CD4-positive, CD25-positive, alpha-beta regulatory T cell (primary cell): ENCODE results near the gene SIGLEC7. TPM values are rescaled to one million over a fixed set of nuclear protein-coding genes. Genes with fewer than 3 reads are reported as not detected.

Experiments used
- ATAC-seq, 2 donors: fragments of 150-1000 bp; cut with Tn5 transposase; one replicate each; pipeline ENCODE4 v1.10.0; 2021; ENCODE audit warnings: low read depth in 2 of 2, moderate number of reproducible peaks in 2 of 2, moderate library complexity in 1 of 2
- DNase-seq, 3 donors: peaks; one replicate each; pipeline versions ENCODE4 v3.0.0 to v3.0.0-alpha.2; 2012 to 2022; ENCODE audit warnings: mixed read lengths in 1 of 3
- H3K27ac ChIP-seq: one replicate; pipeline ENCODE4 v1.7.0; 2013; ENCODE audit warnings: mild to moderate bottlenecking, low read length; ENCODE audit not compliant: insufficient read depth, poor library complexity, severe bottlenecking
- H3K27me3 ChIP-seq: one replicate; pipeline ENCODE4 v1.7.0; 2013; ENCODE audit warnings: low read length; ENCODE audit not compliant: control insufficient read depth, insufficient read depth
- H3K36me3 ChIP-seq: one replicate; pipeline ENCODE4 v1.7.0; 2013; ENCODE audit warnings: mild to moderate bottlenecking, low read length, moderate library complexity; ENCODE audit not compliant: control insufficient read depth, insufficient read depth
- H3K4me1 ChIP-seq: 2 replicates; pipeline ENCODE4 v1.7.0; 2013; ENCODE audit warnings: mild to moderate bottlenecking, low read length; ENCODE audit not compliant: insufficient read depth, control insufficient read depth, poor library complexity, severe bottlenecking
- H3K4me3 ChIP-seq: one replicate; pipeline ENCODE4 v1.7.0; 2013; ENCODE audit warnings: low read depth, mild to moderate bottlenecking, low read length, moderate library complexity
- H3K9me3 ChIP-seq, 2 experiments: 1 replicate in 1 of 2; 2 replicates in 1 of 2; pipeline ENCODE4 v1.7.0; 2013; ENCODE audit warnings: low read length in 2 of 2, mild to moderate bottlenecking in 1 of 2, moderate library complexity in 1 of 2; ENCODE audit not compliant: control insufficient read depth in 2 of 2
- H3K27ac Mint-ChIP-seq, 3 donors: one replicate each; pipeline ENCODE4 v1.8.0; 2020 to 2022; ENCODE audit warnings: mild to moderate bottlenecking in 3 of 3, mixed read lengths in 3 of 3, moderate library complexity in 2 of 3
- H3K27me3 Mint-ChIP-seq: one replicate; pipeline ENCODE4 v1.8.0; 2022; ENCODE audit warnings: mild to moderate bottlenecking, mixed read lengths
- H3K36me3 Mint-ChIP-seq: one replicate; pipeline ENCODE4 v1.8.0; 2020; ENCODE audit warnings: mixed read lengths
- H3K4me1 Mint-ChIP-seq, 4 donors: one replicate each; pipeline ENCODE4 v1.8.0; 2020 to 2022; ENCODE audit warnings: mixed read lengths in 4 of 4, mild to moderate bottlenecking in 1 of 4
- H3K4me3 Mint-ChIP-seq, 4 donors: one replicate each; pipeline ENCODE4 v1.8.0; 2020 to 2022; ENCODE audit warnings: mild to moderate bottlenecking in 4 of 4, mixed read lengths in 4 of 4, moderate library complexity in 3 of 4
- H3K9me3 Mint-ChIP-seq, 7 donors: one replicate each; pipeline ENCODE4 v1.8.0; 2020 to 2022; ENCODE audit warnings: mixed read lengths in 7 of 7, mild to moderate bottlenecking in 3 of 7, moderate library complexity in 2 of 7
- polyA plus RNA-seq, 4 donors: library from polyadenylated mRNA; unstranded; fragments of 300-500 nt; fragmentation: Illumina TruSeq; gene quantifications; one replicate each; pipeline ENCODE4 v1.2.3, GENCODE V29; 2021
- total RNA-seq: library from RNA; stranded (reverse); gene quantifications from one replicate; pipeline ENCODE4 v1.2.3, GENCODE V29; 2022

The SIGLEC7 gene
- total and polyA plus RNA-seq, 5 donors from 2014 or later, result not detected

GRCh38 chr19:51098365-51099046 is 43.6 kb upstream of the SIGLEC7 start:
- peaks cover 4 to 49% (median 19%) of the 10 kb centered on the region in 4 donors for H3K4me1 Mint-ChIP-seq
- ATAC-seq (peak; percentile 61 to 65), DNase-seq (peak; percentile 19 to 29 (median 26))
- H3K9me3 ChIP-seq, result no peaks in the 10 kb centered on the region
- H3K27me3 Mint-ChIP-seq, result no peaks in the 10 kb centered on the region
- H3K9me3 Mint-ChIP-seq, result no peaks in the 10 kb centered on the region
- H3K4me1 ChIP-seq, result peaks cover 1% of the 10 kb centered on the region
- no peak overlapping the region for H3K27ac Mint-ChIP-seq
- no peak overlapping the region for H3K4me3 ChIP-seq
- no peaks in the 10 kb centered on the region for H3K27me3 ChIP-seq
- H3K36me3 Mint-ChIP-seq, result peaks cover 37% of the 10 kb centered on the region
- H3K36me3 ChIP-seq, result peaks cover 27% of the 10 kb centered on the region
- peak overlapping the region in 1 of 4 donors; percentile 19 for H3K4me3 Mint-ChIP-seq
- H3K27ac ChIP-seq, result no peak overlapping the region

GRCh38 chr19:51099047-51099382 is 43.1 kb upstream of the SIGLEC7 start:
- H3K27me3 Mint-ChIP-seq, result no peaks in the 10 kb centered on the region
- ATAC-seq (no peak), DNase-seq (no peak)
- H3K4me1 Mint-ChIP-seq, result peaks cover 4 to 52% (median 21%) of the 10 kb centered on the region in 4 donors
- H3K9me3 Mint-ChIP-seq, result no peaks in the 10 kb centered on the region
- peak overlapping the region in 1 of 3 donors; percentile 65 for H3K27ac Mint-ChIP-seq
- peaks cover 37% of the 10 kb centered on the region for H3K36me3 Mint-ChIP-seq
- peaks cover 27% of the 10 kb centered on the region for H3K36me3 ChIP-seq
- peaks cover 4% of the 10 kb centered on the region for H3K4me1 ChIP-seq
- H3K27ac ChIP-seq, result no peak overlapping the region
- no peaks in the 10 kb centered on the region for H3K9me3 ChIP-seq
- H3K4me3 Mint-ChIP-seq, result peak overlapping the region in 2 of 4 donors; percentile 46 to 77
- no peaks in the 10 kb centered on the region for H3K27me3 ChIP-seq
- H3K4me3 ChIP-seq, result no peak overlapping the region

GRCh38 chr19:51100601-51101000 is 41.5 kb upstream of the SIGLEC7 start:
- no peaks in the 10 kb centered on the region for H3K27me3 Mint-ChIP-seq
- DNase-seq (no peak), ATAC-seq (no peak)
- Histone ChIP-seq H3K36me3 (peaks cover 35% of the 10 kb centered on the region), H3K27ac (no peak overlapping the region), H3K9me3 (no peaks in the 10 kb centered on the region), H3K4me3 (no peak overlapping the region), H3K27me3 (no peaks in the 10 kb centered on the region), H3K4me1 (peaks cover 4% of the 10 kb centered on the region)
- H3K4me3 Mint-ChIP-seq, result no peak overlapping the region
- peaks cover 4 to 56% (median 27%) of the 10 kb centered on the region in 4 donors for H3K4me1 Mint-ChIP-seq
- no peak overlapping the region for H3K27ac Mint-ChIP-seq
- H3K36me3 Mint-ChIP-seq, result peaks cover 42% of the 10 kb centered on the region
- H3K9me3 Mint-ChIP-seq, result no peaks in the 10 kb centered on the region

GRCh38 chr19:51101171-51101865 is 40.8 kb upstream of the SIGLEC7 start:
- H3K9me3 ChIP-seq, result no peaks in the 10 kb centered on the region
- ATAC-seq, result no peak
- Mint-ChIP-seq H3K27ac (no peak overlapping the region), H3K36me3 (peaks cover 45% of the 10 kb centered on the region), H3K27me3 (no peaks in the 10 kb centered on the region), H3K4me3 (peak overlapping the region in 1 of 4 donors; percentile 88), H3K4me1 (peaks cover 4 to 63% (median 31%) of the 10 kb centered on the region in 4 donors), H3K9me3 (no peaks in the 10 kb centered on the region)
- peaks cover 35% of the 10 kb centered on the region for H3K36me3 ChIP-seq
- H3K4me3 ChIP-seq, result no peak overlapping the region
- peaks cover 4% of the 10 kb centered on the region for H3K4me1 ChIP-seq
- no peaks in the 10 kb centered on the region for H3K27me3 ChIP-seq
- H3K27ac ChIP-seq, result no peak overlapping the region
- DNase-seq, result no peak

GRCh38 chr19:51102991-51103390 is 39.1 kb upstream of the SIGLEC7 start:
- Histone ChIP-seq H3K27ac (no peak overlapping the region), H3K4me1 (peaks cover 20% of the 10 kb centered on the region), H3K36me3 (peaks cover 35% of the 10 kb centered on the region), H3K9me3 (no peaks in the 10 kb centered on the region), H3K4me3 (no peak overlapping the region), H3K27me3 (no peaks in the 10 kb centered on the region)
- H3K4me1 Mint-ChIP-seq, result peaks cover 4 to 63% (median 34%) of the 10 kb centered on the region in 4 donors
- no peak overlapping the region for H3K4me3 Mint-ChIP-seq
- H3K9me3 Mint-ChIP-seq, result no peaks in the 10 kb centered on the region
- H3K27ac Mint-ChIP-seq, result peak overlapping the region in 1 of 3 donors; percentile 82
- DNase-seq (no peak), ATAC-seq (no peak)
- peaks cover under 1% of the 10 kb centered on the region for H3K27me3 Mint-ChIP-seq
- peaks cover 39% of the 10 kb centered on the region for H3K36me3 Mint-ChIP-seq

DNA sequence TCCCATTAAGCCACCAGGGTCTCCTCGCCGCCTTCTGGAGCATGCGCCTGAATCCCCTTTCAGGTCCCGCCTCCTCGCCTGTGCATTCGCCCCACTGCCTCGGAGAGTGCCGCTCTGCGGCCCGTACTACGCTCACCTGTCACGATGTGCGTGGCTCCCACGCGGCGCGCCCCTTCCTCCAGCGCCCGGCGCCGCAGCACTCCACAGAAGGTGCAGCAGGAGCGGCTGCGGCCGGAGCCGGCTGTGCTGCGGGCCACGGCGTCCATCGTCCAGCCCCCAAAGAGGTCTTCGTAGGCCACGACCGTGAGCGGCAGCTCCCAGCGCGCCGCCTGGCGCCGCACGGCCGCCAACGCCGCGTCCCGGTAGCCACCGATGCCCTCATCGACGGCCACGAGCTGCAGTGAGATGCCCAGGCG is 38.2 kb upstream of the SIGLEC7 start:
- DNase-seq (no peak), ATAC-seq (no peak)
- H3K27ac Mint-ChIP-seq, result no peak overlapping the region
- no peak overlapping the region for H3K4me3 Mint-ChIP-seq
- peaks cover 9% of the 10 kb centered on the region for H3K27me3 Mint-ChIP-seq
- H3K4me1 Mint-ChIP-seq, result peaks cover 4 to 72% (median 40%) of the 10 kb centered on the region in 4 donors
- Histone ChIP-seq H3K36me3 (peaks cover 30% of the 10 kb centered on the region), H3K9me3 (no peaks in the 10 kb centered on the region), H3K4me1 (peaks cover 25% of the 10 kb centered on the region), H3K4me3 (no peak overlapping the region), H3K27me3 (no peaks in the 10 kb centered on the region), H3K27ac (no peak overlapping the region)
- H3K36me3 Mint-ChIP-seq, result peaks cover 39% of the 10 kb centered on the region
- H3K9me3 Mint-ChIP-seq, result peaks cover 0 to 2% (median 0%) of the 10 kb centered on the region in 7 donors

GRCh38 chr19:51107406-51108065 is 34.6 kb upstream of the SIGLEC7 start:
- peaks cover 13% of the 10 kb centered on the region for H3K36me3 ChIP-seq
- H3K9me3 ChIP-seq, result no peaks in the 10 kb centered on the region
- Mint-ChIP-seq H3K9me3 (peaks cover 0 to 2% (median 0%) of the 10 kb centered on the region in 7 donors), H3K27me3 (peaks cover 9% of the 10 kb centered on the region), H3K4me3 (peak overlapping the region; percentile 89 to 100 (median 95)), H3K4me1 (peaks cover 4 to 52% (median 37%) of the 10 kb centered on the region in 4 donors), H3K36me3 (peaks cover 12% of the 10 kb centered on the region), H3K27ac (peak overlapping the region in 2 of 3 donors; percentile 92 to 97)
- DNase-seq, result no peak
- H3K4me1 ChIP-seq, result peaks cover 26% of the 10 kb centered on the region
- no peak for ATAC-seq
- H3K27me3 ChIP-seq, result no peaks in the 10 kb centered on the region
- H3K27ac ChIP-seq, result peak overlapping the region; percentile 71
- peak overlapping the region; percentile 89 for H3K4me3 ChIP-seq
